Measurements from ENCODE around the gene APOB. TPM values are rescaled to one million over a fixed set of nuclear protein-coding genes. Genes with fewer than 3 reads are reported as not detected.

APOB gene
- total and polyA plus RNA-seq, 2 of the 13 experiments (the other 11 are each of a cell fraction or from before 2014, with no cell fraction given) = 1,569 to 2,515 TPM

DNA sequence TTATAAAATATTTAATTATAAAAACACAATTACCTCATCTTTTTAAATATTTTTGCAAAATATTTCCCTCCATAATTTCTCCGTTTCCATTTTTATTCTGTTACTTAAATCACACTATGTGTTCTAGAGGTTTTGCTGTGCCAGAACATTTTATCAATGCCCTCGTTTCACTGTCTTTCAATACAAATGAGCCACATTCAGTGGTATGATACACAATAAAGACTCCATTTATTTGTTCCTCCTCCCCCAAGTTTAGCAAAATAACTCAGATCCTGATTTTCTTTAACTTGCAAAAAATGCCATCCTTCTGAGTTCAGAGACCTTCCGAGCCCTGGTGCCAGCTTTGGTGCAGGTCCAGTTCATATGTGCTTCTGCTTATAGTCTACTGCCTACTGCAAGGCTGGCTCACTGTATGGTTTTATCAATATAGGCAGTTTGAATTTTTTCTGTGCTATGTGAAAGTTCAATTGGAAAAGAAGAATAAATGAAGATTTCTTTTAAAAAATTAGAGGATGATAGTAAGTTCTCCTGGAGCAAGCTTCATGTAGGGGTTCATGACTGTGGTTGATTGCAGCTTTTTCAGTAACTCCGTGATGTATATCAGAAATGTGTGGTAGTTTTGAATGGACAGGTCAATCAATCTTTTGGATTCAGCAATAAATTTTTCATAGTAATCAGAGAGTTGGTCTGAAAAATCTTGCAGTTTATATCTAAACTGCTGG is 42.5 kb downstream of the APOB start (continued):
- TF ChIP-seq, protein P1, sequence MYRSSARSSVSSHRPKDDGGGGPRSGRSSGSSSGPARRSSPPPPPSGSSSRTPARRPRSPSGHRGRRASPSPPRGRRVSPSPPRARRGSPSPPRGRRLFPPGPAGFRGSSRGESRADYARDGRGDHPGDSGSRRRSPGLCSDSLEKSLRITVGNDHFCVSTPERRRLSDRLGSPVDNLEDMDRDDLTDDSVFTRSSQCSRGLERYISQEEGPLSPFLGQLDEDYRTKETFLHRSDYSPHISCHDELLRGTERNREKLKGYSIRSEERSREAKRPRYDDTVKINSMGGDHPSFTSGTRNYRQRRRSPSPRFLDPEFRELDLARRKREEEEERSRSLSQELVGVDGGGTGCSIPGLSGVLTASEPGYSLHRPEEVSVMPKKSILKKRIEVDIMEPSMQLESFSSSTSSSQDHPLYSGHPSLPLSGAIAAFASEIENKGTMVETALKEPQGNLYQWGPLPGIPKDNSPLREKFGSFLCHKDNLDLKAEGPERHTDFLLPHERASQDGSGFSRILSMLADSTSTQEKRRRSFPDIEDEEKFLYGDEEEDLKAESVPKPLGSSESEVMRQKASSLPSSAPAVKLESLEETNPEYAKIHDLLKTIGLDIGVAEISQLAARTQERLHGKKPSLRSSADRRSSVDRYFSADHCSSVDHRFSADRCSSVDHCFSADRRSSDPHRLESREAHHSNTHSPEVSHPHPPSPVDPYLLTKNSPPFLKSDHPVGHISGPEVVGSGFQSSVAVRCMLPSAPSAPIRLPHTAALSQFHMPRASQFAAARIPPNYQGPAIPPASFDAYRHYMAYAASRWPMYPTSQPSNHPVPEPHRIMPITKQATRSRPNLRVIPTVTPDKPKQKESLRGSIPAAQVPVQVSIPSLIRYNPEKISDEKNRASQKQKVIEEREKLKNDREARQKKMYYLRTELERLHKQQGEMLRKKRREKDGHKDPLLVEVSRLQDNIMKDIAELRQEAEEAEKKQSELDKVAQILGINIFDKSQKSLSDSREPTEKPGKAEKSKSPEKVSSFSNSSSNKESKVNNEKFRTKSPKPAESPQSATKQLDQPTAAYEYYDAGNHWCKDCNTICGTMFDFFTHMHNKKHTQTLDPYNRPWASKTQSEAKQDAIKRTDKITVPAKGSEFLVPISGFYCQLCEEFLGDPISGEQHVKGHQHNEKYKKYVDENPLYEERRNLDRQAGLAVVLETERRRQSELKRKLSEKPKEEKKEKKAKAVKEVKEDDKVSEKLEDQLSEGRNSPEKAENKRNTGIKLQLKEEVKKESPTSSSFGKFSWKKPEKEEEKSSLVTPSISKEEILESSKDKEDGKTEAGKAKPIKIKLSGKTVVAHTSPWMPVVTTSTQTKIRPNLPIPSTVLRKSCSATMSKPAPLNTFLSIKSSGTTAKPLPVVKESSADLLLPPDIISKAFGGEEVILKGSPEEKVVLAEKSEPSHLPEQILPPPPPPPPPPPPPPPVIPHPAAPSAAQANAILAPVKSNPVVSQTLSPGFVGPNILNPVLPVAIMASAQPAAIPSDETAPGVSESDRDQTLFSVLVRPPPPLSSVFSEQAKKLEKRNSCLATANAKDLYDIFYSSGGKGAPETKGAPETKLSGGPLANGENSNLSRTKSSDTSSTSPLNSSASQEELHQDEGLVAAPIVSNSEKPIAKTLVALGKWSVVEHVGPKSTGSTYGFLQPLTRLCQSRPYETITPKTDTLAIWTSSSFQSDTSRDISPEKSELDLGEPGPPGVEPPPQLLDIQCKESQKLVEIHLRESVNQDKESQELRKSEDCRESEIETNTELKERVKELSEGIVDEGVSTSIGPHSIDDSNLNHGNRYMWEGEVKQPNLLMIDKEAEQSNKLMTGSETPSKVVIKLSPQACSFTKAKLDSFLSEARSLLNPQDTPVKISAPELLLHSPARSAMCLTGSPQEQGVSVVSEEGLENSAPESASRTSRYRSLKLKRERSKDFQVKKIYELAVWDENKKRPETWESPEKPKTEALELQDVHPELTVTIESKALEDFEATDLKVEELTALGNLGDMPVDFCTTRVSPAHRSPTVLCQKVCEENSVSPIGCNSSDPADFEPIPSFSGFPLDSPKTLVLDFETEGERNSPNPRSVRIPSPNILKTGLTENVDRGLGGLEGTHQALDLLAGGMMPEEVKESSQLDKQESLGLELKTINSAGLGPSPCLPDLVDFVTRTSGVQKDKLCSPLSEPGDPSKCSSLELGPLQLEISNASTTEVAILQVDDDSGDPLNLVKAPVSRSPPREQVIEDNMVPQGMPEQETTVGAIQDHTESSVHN (CRISPR knock-in tag; IDR thresholded peaks at IDR 0.05) = no peak
- TF ChIP-seq POLR2A (IDR thresholded peaks at IDR 0.05; ENCODE audit: insufficient read depth in 1 of 2, low read depth in 2 of 2, low read length in 2 of 2) (peak; percentile 52 to 70; a peak in 3 of 4 replicates), ZC3H13 (CRISPR knock-in tag; IDR thresholded peaks at IDR 0.05) (peak; percentile 99), ZNF577 (CRISPR knock-in tag; IDR thresholded peaks at IDR 0.05; ENCODE audit: borderline replicate concordance, low read depth) (no peak), ZFX (CRISPR knock-in tag; IDR thresholded peaks at IDR 0.05; ENCODE audit: low read depth) (no peak), CCDC6 (CRISPR knock-in tag; IDR thresholded peaks at IDR 0.05) (0 out of 2 replicates have a peak, but pooled peaks have one; percentile 41), NCOA5 (CRISPR knock-in tag; IDR thresholded peaks at IDR 0.05) (peak; percentile 71; the same call in 1 of the 2 replicates), XRCC5 (optimal IDR thresholded peaks at IDR 0.05; ENCODE audit: low read length) (no peak), PAF1 (CRISPR knock-in tag; IDR thresholded peaks at IDR 0.05) (peak; percentile 100), ATF1 (CRISPR knock-in tag; IDR thresholded peaks at IDR 0.05) (0 out of 2 replicates have a peak, but pooled peaks have one; percentile 33), POLR2AphosphoS2 (IDR thresholded peaks at IDR 0.05; ENCODE audit: low read depth, low read length) (peak; percentile 96), TARDBP (CRISPR knock-in tag; IDR thresholded peaks at IDR 0.05) (0 out of 2 replicates have a peak, but pooled peaks have one; percentile 20), DMAP1 (CRISPR knock-in tag; IDR thresholded peaks at IDR 0.05) (no peak), ZNF207 (IDR thresholded peaks at IDR 0.05; ENCODE audit: borderline replicate concordance) (no peak), REPIN1 (CRISPR knock-in tag; IDR thresholded peaks at IDR 0.05; ENCODE audit: borderline replicate concordance, low read depth) (0 out of 2 replicates have a peak, but pooled peaks have one; percentile 41), SOX13 (IDR thresholded peaks at IDR 0.05) (no peak), SOX13 (CRISPR knock-in tag; conservative IDR thresholded peaks at IDR 0.05 in 1 of 2, IDR thresholded peaks at IDR 0.05 in 1 of 2) (peak in 1 of 2 experiments; percentile 54; a peak in 1 of 4 replicates), ZNF816 (CRISPR knock-in tag; IDR thresholded peaks at IDR 0.05; ENCODE audit: borderline replicate concordance) (peak; percentile 56; the same call in 1 of the 2 replicates), RBM22 (optimal IDR thresholded peaks at IDR 0.05; ENCODE audit: low read length) (peak; percentile 100)
- TF ChIP-seq, protein P2, sequence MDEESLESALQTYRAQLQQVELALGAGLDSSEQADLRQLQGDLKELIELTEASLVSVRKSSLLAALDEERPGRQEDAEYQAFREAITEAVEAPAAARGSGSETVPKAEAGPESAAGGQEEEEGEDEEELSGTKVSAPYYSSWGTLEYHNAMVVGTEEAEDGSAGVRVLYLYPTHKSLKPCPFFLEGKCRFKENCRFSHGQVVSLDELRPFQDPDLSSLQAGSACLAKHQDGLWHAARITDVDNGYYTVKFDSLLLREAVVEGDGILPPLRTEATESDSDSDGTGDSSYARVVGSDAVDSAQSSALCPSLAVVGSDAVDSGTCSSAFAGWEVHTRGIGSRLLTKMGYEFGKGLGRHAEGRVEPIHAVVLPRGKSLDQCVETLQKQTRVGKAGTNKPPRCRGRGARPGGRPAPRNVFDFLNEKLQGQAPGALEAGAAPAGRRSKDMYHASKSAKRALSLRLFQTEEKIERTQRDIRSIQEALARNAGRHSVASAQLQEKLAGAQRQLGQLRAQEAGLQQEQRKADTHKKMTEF (CRISPR knock-in tag; IDR thresholded peaks at IDR 0.05) = 0 out of 2 replicates have a peak, but pooled peaks have one; percentile 14

All from HepG2 (cell line).